Thymus (tissue), 11 donors: ENCODE results near the gene JAM3. TPM values are rescaled to one million over a fixed set of nuclear protein-coding genes. Genes with fewer than 3 reads are reported as not detected.

ENCODE experiments used
- DNase-seq, 9 donors: peaks; one replicate each; pipeline ENCODE4 v3.0.0-alpha.2; 2013; ENCODE audit warnings: low spot score in 9 of 9, low read depth in 6 of 9, missing footprints in 1 of 9
- H3K27ac ChIP-seq, 2 donors: one replicate each; pipeline ENCODE4 v1.5.1; 2013; ENCODE audit warnings: control low read depth in 1 of 2, low read depth in 1 of 2, low read length in 1 of 2, mild to moderate bottlenecking in 1 of 2, moderate library complexity in 1 of 2
- H3K27me3 ChIP-seq, 2 donors: one replicate each; pipeline ENCODE4 v1.5.1; 2013; ENCODE audit warnings: low read length in 1 of 2; ENCODE audit not compliant: control insufficient read depth in 2 of 2, insufficient read depth in 1 of 2
- H3K36me3 ChIP-seq, 2 donors: one replicate each; pipeline ENCODE4 v1.5.1; 2013; ENCODE audit warnings: low read length in 1 of 2, mild to moderate bottlenecking in 1 of 2, moderate library complexity in 1 of 2; ENCODE audit not compliant: control insufficient read depth in 2 of 2, insufficient read depth in 2 of 2
- H3K4me1 ChIP-seq, 2 donors: one replicate each; pipeline ENCODE4 v1.5.1; 2013; ENCODE audit warnings: low read length in 2 of 2; ENCODE audit not compliant: control insufficient read depth in 2 of 2, insufficient read depth in 2 of 2
- H3K4me3 ChIP-seq, 2 donors: one replicate each; pipeline ENCODE4 v1.5.1; 2013; ENCODE audit warnings: low read length in 2 of 2, control low read depth in 1 of 2, mild to moderate bottlenecking in 1 of 2
- H3K9me3 ChIP-seq, 2 donors: one replicate each; pipeline ENCODE4 v1.5.1; 2013; ENCODE audit warnings: low read length in 1 of 2, mild to moderate bottlenecking in 1 of 2; ENCODE audit not compliant: control insufficient read depth in 2 of 2, insufficient read depth in 1 of 2
- WGBS: extraction: QIAGEN DNeasy Blood & Tissue Kit; methylation state at CpG from one replicate; pipeline ENCODE4 v1.1.7; 2013; 5-methylcytosine and 5-hydroxymethylcytosine counted together
- polyA plus RNA-seq: library from polyadenylated mRNA; stranded (reverse); fragments of 200-250 nt; gene quantifications from one replicate; pipeline ENCODE4 v1.2.3, GENCODE V29; 2013
- total RNA-seq: library from RNA; stranded (reverse); fragments of 120-200 nt; gene quantifications from one replicate; pipeline ENCODE4 v1.2.4, GENCODE V29; 2013
- donor health status: healthy.

The JAM3 gene
- total and polyA plus RNA-seq, 2 donors, result 15.8 to 19.3 TPM

DNA sequence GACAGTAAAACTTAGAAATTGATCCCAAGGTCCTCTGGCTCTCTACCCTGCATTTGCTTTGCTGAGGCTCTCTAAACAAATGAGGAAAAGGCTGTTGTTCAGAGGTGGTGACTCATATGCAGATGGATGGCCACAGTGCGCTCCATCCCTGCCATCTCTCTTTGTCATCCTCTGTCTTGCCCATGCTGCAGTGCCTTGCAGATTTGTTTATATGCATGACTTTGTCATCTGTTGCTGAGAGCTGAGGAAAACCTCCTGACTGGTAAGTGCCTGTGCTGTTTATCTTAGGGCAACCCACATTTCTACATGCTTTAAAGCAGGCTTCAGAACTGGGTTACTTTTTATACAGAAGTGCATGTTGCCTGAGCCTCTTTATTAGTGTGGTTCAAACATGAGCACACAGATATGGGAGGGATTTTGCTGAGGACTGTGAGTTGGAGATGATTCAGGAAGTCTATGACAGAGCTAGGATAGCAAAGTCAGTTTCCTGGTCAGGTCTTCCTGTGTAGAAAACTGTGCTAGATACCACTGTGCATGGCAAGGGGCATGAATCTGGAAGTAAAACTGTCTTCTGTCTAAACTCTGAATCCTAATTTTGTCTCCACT is 57.4 kb downstream of the JAM3 start:
- DNase-seq, result no peak
- H3K4me3 ChIP-seq, result no peak overlapping the region
- peaks cover 0 to 15% of the 10 kb centered on the region in 2 donors for H3K27me3 ChIP-seq
- H3K4me1 ChIP-seq, result peaks cover 4 to 7% of the 10 kb centered on the region in 2 donors
- no peak overlapping the region for H3K27ac ChIP-seq
- WGBS, result 43% methylated on average over 1 of the region's 1 CpG
- H3K9me3 ChIP-seq, result peaks cover 0 to 3% of the 10 kb centered on the region in 2 donors
- no peaks in the 10 kb centered on the region for H3K36me3 ChIP-seq

DNA sequence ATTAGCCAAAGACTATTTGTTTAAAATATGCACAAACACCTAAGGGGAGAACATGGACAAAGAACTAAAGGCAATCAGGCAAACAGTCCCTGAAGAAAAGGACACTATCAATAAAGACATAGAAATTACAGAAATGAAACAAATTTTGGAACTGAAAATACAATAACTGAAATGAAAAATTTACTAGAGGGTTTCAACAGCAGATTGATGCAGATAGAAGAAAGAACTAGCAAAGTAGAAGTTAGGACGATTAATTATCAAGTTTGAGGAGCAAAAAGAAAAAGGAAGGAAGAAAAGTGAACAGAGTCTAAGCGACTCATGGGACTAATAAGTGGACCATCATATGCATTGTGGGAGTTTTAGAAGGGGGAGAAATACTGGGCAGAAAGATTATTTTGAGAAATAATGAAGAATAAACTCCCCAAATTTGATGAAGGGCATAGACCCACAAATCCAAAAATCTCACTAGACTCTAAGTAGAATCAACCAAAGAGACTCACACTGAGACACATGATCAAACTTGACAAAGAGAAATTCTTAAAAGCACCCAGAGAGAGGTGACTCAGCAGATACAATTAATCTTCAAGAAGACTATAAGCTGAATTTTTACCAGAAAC is 62.9 kb downstream of the JAM3 start:
- over 99% methylated on average over 2 of the region's 2 CpGs for WGBS

DNA sequence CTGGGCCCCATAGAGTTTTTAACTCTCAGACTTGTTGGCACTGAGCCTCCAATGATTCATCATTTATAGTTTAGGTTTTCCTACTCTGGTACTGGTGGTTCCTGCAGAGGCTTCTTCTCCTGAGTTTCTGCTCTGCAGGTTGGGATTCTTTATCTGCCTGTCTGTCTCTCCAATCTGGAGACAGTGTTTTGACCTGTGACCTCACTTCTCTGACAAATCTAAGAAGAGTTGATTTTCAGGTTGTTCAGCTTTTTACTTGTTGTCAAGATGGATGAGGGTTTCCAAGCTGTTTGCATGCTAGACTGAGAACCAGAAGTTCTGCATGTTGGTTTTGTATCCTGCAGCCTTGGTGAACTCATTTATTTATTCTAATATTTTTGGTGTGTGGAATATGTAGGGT is 63.9 kb downstream of the JAM3 start:
- H3K27me3 ChIP-seq, result no peaks in the 10 kb centered on the region
- H3K4me3 ChIP-seq, result no peak overlapping the region
- peaks cover 0 to 5% of the 10 kb centered on the region in 2 donors for H3K9me3 ChIP-seq
- no peaks in the 10 kb centered on the region for H3K4me1 ChIP-seq
- H3K27ac ChIP-seq, result no peak overlapping the region
- no peaks in the 10 kb centered on the region for H3K36me3 ChIP-seq
- DNase-seq, result no peak

More for the DNA sequence above, 62.9 kb downstream of the JAM3 start:
- H3K27ac ChIP-seq, result no peak overlapping the region
- no peak for DNase-seq
- H3K4me3 ChIP-seq, result no peak overlapping the region
- H3K4me1 ChIP-seq, result no peaks in the 10 kb centered on the region
- no peaks in the 10 kb centered on the region for H3K36me3 ChIP-seq
- H3K9me3 ChIP-seq, result peaks cover 0 to 5% of the 10 kb centered on the region in 2 donors
- H3K27me3 ChIP-seq, result no peaks in the 10 kb centered on the region

DNA sequence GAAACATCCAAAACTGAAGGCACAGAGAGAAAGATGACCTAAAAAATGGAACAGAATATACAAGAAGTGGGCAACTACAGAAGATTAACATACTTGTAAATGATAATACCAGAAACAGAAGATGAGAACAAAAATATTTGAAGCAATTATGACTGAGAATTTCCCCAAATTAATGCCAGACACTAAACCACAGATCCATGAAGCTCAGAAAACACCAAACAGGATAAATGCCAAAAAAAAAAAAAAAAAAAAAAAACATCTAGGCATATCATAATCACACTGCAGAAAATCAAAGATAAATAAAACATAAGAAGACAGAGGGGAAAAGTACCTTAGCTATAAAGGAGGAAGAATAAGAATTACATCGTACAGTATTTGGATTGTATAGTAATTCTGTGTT is 65.3 kb downstream of the JAM3 start:
- Histone ChIP-seq H3K36me3 (no peaks in the 10 kb centered on the region), H3K4me1 (no peaks in the 10 kb centered on the region), H3K27ac (no peak overlapping the region), H3K9me3 (peaks cover 0 to 5% of the 10 kb centered on the region in 2 donors), H3K27me3 (no peaks in the 10 kb centered on the region), H3K4me3 (no peak overlapping the region)
- 93% methylated on average over 1 of the region's 1 CpG for whole genome bisulfite sequencing
- DNase-seq, result no peak

DNA sequence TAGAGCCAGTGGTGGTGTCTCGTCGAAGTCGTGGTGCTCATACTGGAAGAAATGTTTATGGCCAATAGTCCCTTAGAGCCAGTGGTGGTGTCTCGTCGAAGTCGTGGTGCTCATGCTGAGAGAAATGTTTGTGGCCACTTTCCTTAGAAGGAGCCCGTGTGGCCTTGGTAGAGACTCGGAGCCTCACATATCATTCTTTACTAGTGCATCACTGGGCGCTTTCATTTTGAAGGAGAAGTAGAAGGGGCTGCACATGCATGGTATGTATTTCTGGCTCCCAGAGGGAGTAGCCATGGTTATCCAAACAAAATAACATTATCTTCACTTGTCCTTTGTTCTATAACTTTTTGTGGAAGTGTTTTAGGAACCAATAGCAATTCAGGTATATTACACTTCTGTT is 69.5 kb downstream of the JAM3 start:
- Histone ChIP-seq H3K4me1 (no peaks in the 10 kb centered on the region), H3K9me3 (no peaks in the 10 kb centered on the region), H3K27me3 (no peaks in the 10 kb centered on the region), H3K27ac (no peak overlapping the region), H3K4me3 (no peak overlapping the region), H3K36me3 (peaks cover 0 to 8% of the 10 kb centered on the region in 2 donors)
- 96% methylated on average over 9 of the region's 9 CpGs for WGBS
- no peak for DNase-seq

DNA sequence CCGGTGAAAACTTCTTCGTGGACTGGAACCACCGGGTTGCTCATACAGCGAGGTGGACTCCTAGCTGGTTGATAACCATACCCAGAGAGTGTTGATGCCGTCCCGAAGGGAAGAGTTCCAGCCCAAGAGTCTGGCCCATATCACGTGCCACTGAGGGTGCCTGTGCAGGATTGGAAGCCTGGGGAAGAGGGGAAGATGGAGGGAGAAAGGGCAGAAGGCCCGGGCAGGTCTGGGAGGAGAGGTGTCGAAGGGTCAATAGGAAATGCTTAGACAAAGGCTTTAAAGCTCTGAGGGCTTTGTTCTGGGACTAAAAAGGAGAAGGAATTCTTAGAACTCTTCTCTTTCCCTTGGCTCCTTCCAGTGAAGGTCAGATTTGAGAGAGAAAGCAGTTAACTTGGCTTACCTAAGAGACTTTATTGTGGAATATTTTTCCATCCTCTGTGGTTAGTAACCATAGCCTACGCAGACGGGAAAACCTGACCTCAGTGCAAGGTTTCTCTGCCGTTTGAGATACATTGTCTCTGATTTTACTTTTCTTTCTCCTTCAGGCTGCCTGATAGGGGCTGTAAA is 70.5 kb downstream of the JAM3 start:
- no peaks in the 10 kb centered on the region for H3K9me3 ChIP-seq
- no peaks in the 10 kb centered on the region for H3K27me3 ChIP-seq
- no peaks in the 10 kb centered on the region for H3K4me1 ChIP-seq
- DNase-seq, result no peak
- H3K4me3 ChIP-seq, result no peak overlapping the region
- no peak overlapping the region for H3K27ac ChIP-seq
- WGBS, result 78% methylated on average over 12 of the region's 12 CpGs
- H3K36me3 ChIP-seq, result peaks cover 2 to 11% of the 10 kb centered on the region in 2 donors

DNA sequence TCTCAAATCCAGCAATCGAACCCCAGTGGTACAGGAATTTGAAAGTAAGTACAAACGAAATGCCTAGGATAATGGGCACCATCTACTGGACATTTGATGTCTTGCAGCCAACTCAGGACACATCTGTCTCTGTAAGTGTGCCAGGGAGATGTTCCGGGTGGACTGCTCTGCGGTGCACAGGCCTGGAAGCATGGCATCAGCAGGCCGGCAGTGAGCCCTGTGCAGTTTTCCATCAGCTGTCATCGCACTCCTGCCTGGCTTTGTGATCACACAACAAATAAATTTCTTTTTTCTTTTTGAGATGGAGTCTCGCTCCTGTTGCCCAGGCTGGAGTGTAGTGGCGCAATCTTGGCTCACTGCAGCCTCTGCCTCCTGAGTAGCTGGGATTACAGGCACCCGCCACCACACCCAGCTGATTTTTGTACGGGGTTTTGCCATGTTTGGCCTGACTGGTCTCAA is 71.0 kb downstream of the JAM3 start:
- no peaks in the 10 kb centered on the region for H3K4me1 ChIP-seq
- peaks cover 7 to 15% of the 10 kb centered on the region in 2 donors for H3K36me3 ChIP-seq
- no peak overlapping the region for H3K27ac ChIP-seq
- 74% methylated on average over 10 of the region's 10 CpGs for WGBS
- H3K27me3 ChIP-seq, result no peaks in the 10 kb centered on the region
- no peak overlapping the region for H3K4me3 ChIP-seq
- DNase-seq, result peak in 8 of 9 donors; percentile 25 to 71 (median 42)
- no peaks in the 10 kb centered on the region for H3K9me3 ChIP-seq

DNA sequence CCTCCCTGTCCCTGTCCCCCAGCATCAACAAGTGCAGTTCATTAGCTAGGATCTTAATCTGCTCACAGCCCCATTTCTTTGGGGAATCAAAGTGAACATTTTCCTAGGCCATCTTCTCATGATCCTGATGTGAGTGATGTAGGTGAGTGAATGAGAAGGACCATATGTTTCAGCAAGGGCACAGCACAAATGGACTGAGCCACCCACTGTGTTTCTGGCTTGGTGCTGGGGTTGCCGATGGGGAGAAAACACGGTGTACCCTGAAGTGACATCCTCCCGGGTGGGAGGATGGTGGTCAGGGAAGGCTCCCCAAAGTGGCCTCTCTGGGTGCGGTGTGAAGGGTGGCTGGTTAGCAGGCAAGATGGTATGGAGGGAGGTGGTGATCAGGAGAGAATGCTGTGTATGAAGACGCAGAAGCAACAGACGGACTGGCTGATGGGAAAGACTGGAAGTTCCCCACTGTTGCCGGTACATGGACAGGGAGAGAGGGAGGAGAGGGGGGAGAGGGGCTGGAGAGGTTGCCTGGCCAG is 72.2 kb downstream of the JAM3 start:
- H3K4me3 ChIP-seq, result no peak overlapping the region
- no peaks in the 10 kb centered on the region for H3K27me3 ChIP-seq
- peaks cover 15 to 24% of the 10 kb centered on the region in 2 donors for H3K36me3 ChIP-seq
- no peaks in the 10 kb centered on the region for H3K9me3 ChIP-seq
- over 99% methylated on average over 7 of the region's 7 CpGs for WGBS
- DNase-seq, result no peak
- no peaks in the 10 kb centered on the region for H3K4me1 ChIP-seq
- no peak overlapping the region for H3K27ac ChIP-seq

DNA sequence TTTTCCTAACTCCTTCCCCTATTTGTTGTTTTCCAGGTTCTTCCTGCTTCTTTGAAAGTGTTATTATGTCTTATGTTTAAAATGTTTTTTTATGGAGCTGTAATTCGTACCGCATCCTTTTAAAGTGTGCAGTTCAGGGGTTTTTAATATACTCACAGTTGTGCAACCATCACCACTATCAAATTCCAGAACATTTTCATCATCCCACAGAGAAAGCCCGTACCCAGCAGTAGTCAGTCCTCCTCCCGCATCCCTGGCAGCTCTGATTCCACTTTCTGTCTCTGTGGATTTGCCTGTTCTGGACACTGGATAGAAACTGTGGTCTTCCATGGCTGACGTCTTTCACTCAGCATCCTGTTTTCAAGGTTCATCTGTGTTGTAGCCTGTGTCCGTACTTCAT is 73.7 kb downstream of the JAM3 start:
- WGBS, result 88% methylated on average over 6 of the region's 6 CpGs
- Histone ChIP-seq H3K36me3 (peaks cover 21 to 26% of the 10 kb centered on the region in 2 donors), H3K4me1 (no peaks in the 10 kb centered on the region), H3K9me3 (no peaks in the 10 kb centered on the region), H3K27me3 (no peaks in the 10 kb centered on the region), H3K4me3 (no peak overlapping the region), H3K27ac (no peak overlapping the region)
- no peak for DNase-seq
